ENCODE results near the gene IRF2. TPM values are rescaled to one million over a fixed set of nuclear protein-coding genes. Genes with fewer than 3 reads are reported as not detected.
A peak's percentile ranks its signal among the peaks of the same experiment; 100 is the strongest.

The IRF2 gene
- total RNA-seq, 1 donor from 2014 or later, result 27.6 TPM

DNA sequence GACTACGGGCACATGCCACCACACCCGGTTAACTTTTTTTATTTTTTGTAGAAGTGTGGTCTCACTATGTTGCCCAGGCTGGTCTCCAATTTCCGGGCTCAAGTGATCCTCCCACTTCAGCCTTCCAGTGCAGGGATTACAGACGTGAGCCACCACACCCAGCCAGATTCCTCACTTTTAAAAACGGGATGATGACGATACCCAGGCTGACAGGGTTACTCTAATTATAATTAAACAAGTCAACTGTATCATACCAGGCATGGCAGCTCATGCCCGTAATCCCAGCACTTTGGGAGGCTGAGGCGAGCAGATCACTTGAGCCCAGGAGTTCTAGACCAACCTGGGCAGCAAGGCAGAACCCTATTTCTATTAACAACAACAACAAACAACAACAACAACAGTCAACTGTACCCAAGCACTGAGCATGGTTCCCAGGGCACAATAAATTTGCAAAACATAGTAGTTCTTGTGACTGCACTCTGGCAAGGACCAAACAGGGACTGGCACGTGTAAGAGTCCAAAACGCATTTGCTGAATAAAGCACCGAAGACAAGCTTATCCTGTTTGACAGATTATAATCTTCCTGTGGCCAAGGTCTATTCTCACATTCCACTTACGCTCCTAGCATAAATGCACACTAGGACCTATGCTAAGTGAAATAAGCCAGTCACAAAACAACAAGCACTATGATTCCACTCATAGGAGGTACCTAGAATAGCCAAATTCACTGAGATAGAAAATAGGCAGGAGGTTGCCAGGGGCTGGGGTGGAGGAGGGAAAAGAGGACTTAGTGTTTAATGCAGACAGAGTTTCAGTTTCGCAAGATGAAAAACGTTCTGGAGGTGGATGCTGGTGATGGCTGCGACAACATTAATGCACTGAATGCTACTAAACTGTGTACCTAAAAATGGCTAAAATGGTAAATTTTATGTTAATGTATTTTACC, 77.5 kb downstream of the IRF2 start:
- no peaks in the 10 kb centered on the region for H3K9me3 Mint-ChIP-seq (ENCODE audit: unreplicated experiment)
- H3K36me3 Mint-ChIP-seq (ENCODE audit: low read depth, unreplicated experiment), result peaks cover 58% of the 10 kb centered on the region
- H3K27me3 Mint-ChIP-seq (ENCODE audit: unreplicated experiment), result peaks cover 2% of the 10 kb centered on the region
- peaks cover 9% of the 10 kb centered on the region for H3K4me1 Mint-ChIP-seq (ENCODE audit: unreplicated experiment)
- no peak overlapping the region for H3K27ac Mint-ChIP-seq (ENCODE audit: unreplicated experiment)
- H3K4me3 Mint-ChIP-seq (ENCODE audit: unreplicated experiment), result no peak overlapping the region
- no peak for DNase-seq (ENCODE audit: low spot score)
- TF ChIP-seq, protein P1, sequence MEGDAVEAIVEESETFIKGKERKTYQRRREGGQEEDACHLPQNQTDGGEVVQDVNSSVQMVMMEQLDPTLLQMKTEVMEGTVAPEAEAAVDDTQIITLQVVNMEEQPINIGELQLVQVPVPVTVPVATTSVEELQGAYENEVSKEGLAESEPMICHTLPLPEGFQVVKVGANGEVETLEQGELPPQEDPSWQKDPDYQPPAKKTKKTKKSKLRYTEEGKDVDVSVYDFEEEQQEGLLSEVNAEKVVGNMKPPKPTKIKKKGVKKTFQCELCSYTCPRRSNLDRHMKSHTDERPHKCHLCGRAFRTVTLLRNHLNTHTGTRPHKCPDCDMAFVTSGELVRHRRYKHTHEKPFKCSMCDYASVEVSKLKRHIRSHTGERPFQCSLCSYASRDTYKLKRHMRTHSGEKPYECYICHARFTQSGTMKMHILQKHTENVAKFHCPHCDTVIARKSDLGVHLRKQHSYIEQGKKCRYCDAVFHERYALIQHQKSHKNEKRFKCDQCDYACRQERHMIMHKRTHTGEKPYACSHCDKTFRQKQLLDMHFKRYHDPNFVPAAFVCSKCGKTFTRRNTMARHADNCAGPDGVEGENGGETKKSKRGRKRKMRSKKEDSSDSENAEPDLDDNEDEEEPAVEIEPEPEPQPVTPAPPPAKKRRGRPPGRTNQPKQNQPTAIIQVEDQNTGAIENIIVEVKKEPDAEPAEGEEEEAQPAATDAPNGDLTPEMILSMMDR (IDR thresholded peaks at IDR 0.05; ENCODE audit: unreplicated experiment), result no peak

DNA sequence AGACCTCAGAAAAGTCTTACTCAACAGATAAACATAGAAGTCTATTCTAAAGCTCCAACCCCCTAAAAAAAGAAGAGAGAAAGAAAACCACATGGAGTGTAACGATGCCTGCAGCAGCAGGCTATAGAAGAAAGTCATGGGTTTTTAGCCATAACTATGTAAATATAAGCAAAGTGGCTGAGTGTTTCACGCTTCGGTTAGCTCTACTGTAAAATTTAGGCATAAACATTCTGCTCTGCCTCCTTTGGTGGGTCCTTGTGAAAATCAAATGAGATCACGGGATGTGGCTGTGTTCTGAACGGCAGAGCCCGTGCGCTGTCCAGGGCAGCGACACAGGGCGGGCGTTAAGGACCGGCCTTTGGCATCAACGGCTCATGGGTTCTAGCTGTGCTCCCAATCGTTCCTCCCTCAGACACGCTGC, 78.4 kb downstream of the IRF2 start:
- no peak overlapping the region for H3K27ac Mint-ChIP-seq (ENCODE audit: unreplicated experiment)
- TF ChIP-seq, protein P1 (IDR thresholded peaks at IDR 0.05; ENCODE audit: unreplicated experiment), result no peak

DNA sequence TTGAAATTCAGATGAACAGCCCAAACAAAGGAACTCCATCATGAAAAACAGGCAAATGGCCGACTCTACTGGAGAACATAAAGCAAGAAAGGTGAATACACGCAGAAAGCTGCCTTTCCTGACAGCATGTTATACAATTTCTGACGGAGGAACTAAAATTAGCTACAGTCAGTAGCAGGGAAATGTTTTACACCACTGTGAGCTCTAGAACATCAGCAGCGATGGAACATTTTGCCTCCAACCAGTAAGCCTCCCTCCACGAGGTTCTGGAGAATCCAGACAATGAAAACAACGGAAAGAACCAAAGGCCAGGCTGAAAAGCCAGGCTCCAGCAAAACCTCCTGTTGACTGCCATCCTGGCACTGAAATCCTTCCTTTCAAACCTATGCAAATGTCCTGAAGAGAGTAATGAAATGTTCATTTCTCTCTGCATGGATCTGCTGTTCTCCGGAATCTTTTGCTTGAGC, 78.9 kb downstream of the IRF2 start:
- TF ChIP-seq, protein P1 (IDR thresholded peaks at IDR 0.05; ENCODE audit: unreplicated experiment), result no peak
- H3K4me3 Mint-ChIP-seq (ENCODE audit: unreplicated experiment), result no peak overlapping the region
- H3K36me3 Mint-ChIP-seq (ENCODE audit: low read depth, unreplicated experiment), result peaks cover 67% of the 10 kb centered on the region
- peaks cover 2% of the 10 kb centered on the region for H3K27me3 Mint-ChIP-seq (ENCODE audit: unreplicated experiment)
- H3K9me3 Mint-ChIP-seq (ENCODE audit: unreplicated experiment), result no peaks in the 10 kb centered on the region
- H3K27ac Mint-ChIP-seq (ENCODE audit: unreplicated experiment), result no peak overlapping the region
- DNase-seq (ENCODE audit: low spot score), result no peak
- H3K4me1 Mint-ChIP-seq (ENCODE audit: unreplicated experiment), result peaks cover 3% of the 10 kb centered on the region

More for the DNA sequence above, 78.4 kb downstream of the IRF2 start:
- no peak for DNase-seq (ENCODE audit: low spot score)
- H3K36me3 Mint-ChIP-seq (ENCODE audit: low read depth, unreplicated experiment), result peaks cover 62% of the 10 kb centered on the region
- no peak overlapping the region for H3K4me3 Mint-ChIP-seq (ENCODE audit: unreplicated experiment)
- peaks cover 3% of the 10 kb centered on the region for H3K4me1 Mint-ChIP-seq (ENCODE audit: unreplicated experiment)
- H3K27me3 Mint-ChIP-seq (ENCODE audit: unreplicated experiment), result peaks cover 2% of the 10 kb centered on the region
- no peaks in the 10 kb centered on the region for H3K9me3 Mint-ChIP-seq (ENCODE audit: unreplicated experiment)

DNA sequence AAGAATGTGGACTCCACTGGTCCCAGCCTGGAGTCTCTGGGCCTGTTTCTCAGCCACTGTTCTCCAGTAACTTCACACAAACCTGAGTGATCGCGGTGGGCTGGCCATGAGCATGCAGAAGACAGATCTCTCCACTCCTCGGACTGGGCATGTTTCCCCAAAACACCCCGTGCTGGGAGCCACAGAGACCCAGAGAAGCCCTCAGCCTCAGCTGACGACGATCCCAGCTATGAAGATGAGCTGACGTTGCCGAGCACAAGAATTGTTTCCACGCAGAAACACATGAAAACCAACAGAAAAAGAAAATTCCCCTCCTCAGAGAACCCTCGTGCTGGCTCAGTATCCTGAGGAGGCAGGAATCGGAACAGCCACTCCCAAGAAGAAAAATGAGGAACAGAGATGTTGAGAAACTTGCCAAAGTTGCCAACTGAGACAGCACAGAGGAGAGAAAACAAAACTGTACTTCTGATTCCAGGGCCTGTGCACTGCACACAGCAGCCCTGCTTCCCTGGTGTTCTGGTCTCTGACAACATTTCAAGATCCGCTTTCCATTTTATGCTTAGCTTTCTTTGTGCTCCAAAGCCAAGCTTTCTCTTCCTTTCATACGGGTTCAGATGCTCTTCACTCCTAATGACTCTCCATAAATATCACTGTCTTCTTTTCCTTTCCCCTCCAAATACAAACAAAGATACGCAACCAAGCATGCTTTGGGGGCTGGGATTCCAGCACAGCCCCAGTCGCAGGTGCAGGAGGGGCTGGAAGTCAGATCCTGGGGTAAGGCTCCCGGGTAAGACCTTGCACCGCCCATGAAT, 81.4 kb downstream of the IRF2 start:
- peak overlapping the region; percentile 22 for H3K27ac Mint-ChIP-seq (ENCODE audit: unreplicated experiment)
- H3K9me3 Mint-ChIP-seq (ENCODE audit: unreplicated experiment), result no peaks in the 10 kb centered on the region
- H3K36me3 Mint-ChIP-seq (ENCODE audit: low read depth, unreplicated experiment), result peaks cover 77% of the 10 kb centered on the region
- H3K27me3 Mint-ChIP-seq (ENCODE audit: unreplicated experiment), result peaks cover 8% of the 10 kb centered on the region
- H3K4me1 Mint-ChIP-seq (ENCODE audit: unreplicated experiment), result peaks cover 9% of the 10 kb centered on the region
- no peak for DNase-seq (ENCODE audit: low spot score)
- peak overlapping the region; percentile 44 for H3K4me3 Mint-ChIP-seq (ENCODE audit: unreplicated experiment)
- TF ChIP-seq, protein P1 (IDR thresholded peaks at IDR 0.05; ENCODE audit: unreplicated experiment), result no peak
